CD14-positive monocyte (primary cell): ENCODE data around the gene KIF5C. TPM values are rescaled to one million over a fixed set of nuclear protein-coding genes. Genes with fewer than 3 reads are reported as not detected.

Experiments used
- DNase-seq, 3 donors: peaks; one replicate each; pipeline ENCODE4 v3.0.0-alpha.2; 2011 to 2022
- H2AFZ ChIP-seq: 2 replicates; pipeline ENCODE4 v1.6.0; 2012; ENCODE audit warnings: mild to moderate bottlenecking, low read depth, low read length, inconsistent platforms; ENCODE audit not compliant: insufficient read depth, poor library complexity, severe bottlenecking
- H3K27ac ChIP-seq, 2 donors: 1 replicate in 1 of 2; 2 replicates in 1 of 2; pipeline ENCODE4 v1.5.1; 2012 to 2013; ENCODE audit warnings: low read length in 2 of 2, control low read depth in 1 of 2, inconsistent platforms in 1 of 2, low read depth in 1 of 2, mild to moderate bottlenecking in 1 of 2
- H3K27me3 ChIP-seq, 2 donors: one replicate each; pipeline versions ENCODE4 v1.6.0 to v1.6.1; 2011 to 2013; ENCODE audit warnings: low read length in 2 of 2; ENCODE audit not compliant: control insufficient read depth in 2 of 2, insufficient read depth in 2 of 2
- H3K36me3 ChIP-seq, 2 donors: replicated peaks in 1 of 2; 1 replicate in 1 of 2; 2 replicates in 1 of 2; pipeline versions ENCODE4 v1.5.1 to v1.6.1; 2012 to 2013; ENCODE audit warnings: low read length in 2 of 2, control low read depth in 1 of 2, inconsistent platforms in 1 of 2, mild to moderate bottlenecking in 1 of 2; ENCODE audit not compliant: insufficient read depth in 2 of 2, control insufficient read depth in 1 of 2
- H3K4me1 ChIP-seq, 2 donors: 1 replicate in 1 of 2; 2 replicates in 1 of 2; pipeline versions ENCODE4 v1.5.1 to v1.6.1; 2012 to 2013; ENCODE audit warnings: low read length in 2 of 2, control low read depth in 1 of 2, inconsistent platforms in 1 of 2, mild to moderate bottlenecking in 1 of 2, moderate library complexity in 1 of 2; ENCODE audit not compliant: insufficient read depth in 2 of 2, control insufficient read depth in 1 of 2
- H3K4me2 ChIP-seq: replicated peaks from 2 replicates; pipeline ENCODE3; 2012; ENCODE audit warnings: low read length, moderate library complexity, mild to moderate bottlenecking; ENCODE audit not compliant: poor library complexity, severe bottlenecking; ENCODE audit errors: extremely low read depth
- H3K4me3 ChIP-seq, 3 experiments: fragments of 200-600 bp in 1 of 3; sonication (generic) in 1 of 3; replicated peaks in 1 of 3; 1 replicate in 2 of 3; 2 replicates in 1 of 3; pipeline ENCODE4 v1.5.1; 2011 to 2013; ENCODE audit warnings: low read length in 3 of 3, mild to moderate bottlenecking in 3 of 3, control low read depth in 2 of 3, low read depth in 2 of 3, inconsistent platforms in 1 of 3, moderate library complexity in 1 of 3
- H3K79me2 ChIP-seq: 2 replicates; pipeline ENCODE4 v1.6.0; 2012; ENCODE audit warnings: mild to moderate bottlenecking, control low read depth, inconsistent platforms, low read length, moderate library complexity; ENCODE audit not compliant: insufficient read depth
- H3K9ac ChIP-seq: 2 replicates; pipeline ENCODE4 v1.6.0; 2017; ENCODE audit warnings: low read length, mild to moderate bottlenecking; ENCODE audit not compliant: insufficient read depth, poor library complexity, severe bottlenecking
- H3K9me3 ChIP-seq, 2 donors: replicated peaks in 1 of 2; 1 replicate in 1 of 2; 2 replicates in 1 of 2; pipeline versions ENCODE4 v1.5.1 to v1.6.1; 2012 to 2013; ENCODE audit warnings: low read length in 2 of 2, control low read depth in 1 of 2; ENCODE audit not compliant: control insufficient read depth in 1 of 2, insufficient read depth in 1 of 2
- H4K20me1 ChIP-seq: 2 replicates; pipeline ENCODE4 v1.6.0; 2012; ENCODE audit warnings: mild to moderate bottlenecking, low read length, control low read depth, moderate library complexity; ENCODE audit not compliant: insufficient read depth
- H3K27ac Mint-ChIP-seq, 7 donors: one replicate each; pipeline ENCODE4 v1.8.0; 2020; ENCODE audit warnings: mild to moderate bottlenecking in 7 of 7, mixed read lengths in 7 of 7, moderate library complexity in 6 of 7, inconsistent platforms in 2 of 7
- H3K27me3 Mint-ChIP-seq, 3 donors: one replicate each; pipeline ENCODE4 v1.8.0; 2021 to 2022; ENCODE audit warnings: low read depth in 3 of 3, mild to moderate bottlenecking in 3 of 3, mixed read lengths in 3 of 3, moderate library complexity in 3 of 3, inconsistent platforms in 1 of 3
- H3K36me3 Mint-ChIP-seq, 2 donors: one replicate each; pipeline ENCODE4 v1.8.0; 2020; ENCODE audit warnings: mixed read lengths in 2 of 2, inconsistent platforms in 1 of 2, mild to moderate bottlenecking in 1 of 2
- H3K4me1 Mint-ChIP-seq: one replicate; pipeline ENCODE4 v1.8.0; 2020; ENCODE audit warnings: mild to moderate bottlenecking, mixed read lengths
- H3K4me3 Mint-ChIP-seq, 2 donors: one replicate each; pipeline ENCODE4 v1.8.0; 2020; ENCODE audit warnings: mild to moderate bottlenecking in 2 of 2, mixed read lengths in 2 of 2, moderate library complexity in 1 of 2
- H3K9me3 Mint-ChIP-seq, 7 donors: one replicate each; pipeline ENCODE4 v1.8.0; 2020 to 2022; ENCODE audit warnings: mixed read lengths in 7 of 7, mild to moderate bottlenecking in 6 of 7, moderate library complexity in 6 of 7, inconsistent platforms in 2 of 7
- WGBS: methylation state at CpG from one replicate; pipeline ENCODE4 v1.1.5; 2013; ENCODE audit warnings: missing lambda C conversion rate; ENCODE audit not compliant: insufficient coverage; 5-methylcytosine and 5-hydroxymethylcytosine counted together
- intact Hi-C, 2 donors: fragments of 100-400 bp; cut with micrococcal nuclease; formaldehyde crosslinking; loops; one replicate each; pipeline versions ENCODE4 v1.15.0 to v1.15.1; 2023
- polyA plus RNA-seq, 3 donors: library from polyadenylated mRNA; depleted of rRNA in 1 of 3; unstranded in 2 of 3; stranded (reverse) in 1 of 3; fragments of 300-500 nt in 2 of 3; fragments of >200 nt in 1 of 3; fragmentation: Illumina TruSeq in 2 of 3; gene quantifications; 1 replicate in 2 of 3; 2 replicates in 1 of 3; pipeline ENCODE4 v1.2.3, GENCODE V29; 2012 to 2021
- TF ChIP-seq, protein P1 (sequence below): fragments of 200-600 bp; IDR thresholded peaks from one replicate; pipeline ENCODE4 v1.8.0; 2022; ENCODE audit warnings: antibody characterized with exemption, mild to moderate bottlenecking

KIF5C gene
- polyA plus RNA-seq, 3 donors: 0.04 TPM; not detected in 2

DNA sequence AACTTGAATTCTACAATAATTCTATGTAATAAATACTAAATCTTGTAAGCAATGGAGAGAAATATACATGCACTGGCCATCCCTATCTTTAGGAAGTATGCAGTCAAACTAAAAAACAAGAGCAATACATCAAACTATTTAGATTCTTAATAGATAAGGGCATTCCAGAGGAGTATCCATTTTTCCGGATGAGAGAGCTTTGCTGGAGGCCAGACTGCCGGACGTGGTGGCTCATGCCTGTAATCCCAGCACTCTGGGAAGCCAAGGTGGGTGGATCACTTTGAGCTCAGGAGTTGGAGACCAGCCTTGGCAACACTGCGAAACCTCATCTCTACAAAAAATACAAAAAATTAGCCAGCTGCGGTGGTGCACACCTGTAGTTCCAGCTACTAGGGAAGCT is 60.8 kb downstream of the KIF5C start:
- no peak overlapping the region for H3K27ac ChIP-seq
- no peak for DNase-seq
- H3K4me2 ChIP-seq: no peak overlapping the region
- H3K27me3 ChIP-seq: no peaks in the 10 kb centered on the region
- H3K27ac Mint-ChIP-seq: no peak overlapping the region
- H3K9me3 ChIP-seq: no peaks in the 10 kb centered on the region
- no peaks in the 10 kb centered on the region for H3K79me2 ChIP-seq
- no CpG with 5 or more reads among the region's 5 CpGs for WGBS
- no peak overlapping the region for H3K9ac ChIP-seq
- no peaks in the 10 kb centered on the region for H3K4me1 Mint-ChIP-seq
- no peak overlapping the region for H2AFZ ChIP-seq
- no peaks in the 10 kb centered on the region for H3K4me1 ChIP-seq
- H3K9me3 Mint-ChIP-seq: peaks cover 0 to 1% (median 0%) of the 10 kb centered on the region in 7 donors
- H3K4me3 Mint-ChIP-seq: no peak overlapping the region
- no peak overlapping the region for H3K4me3 ChIP-seq
- TF ChIP-seq, protein P1, sequence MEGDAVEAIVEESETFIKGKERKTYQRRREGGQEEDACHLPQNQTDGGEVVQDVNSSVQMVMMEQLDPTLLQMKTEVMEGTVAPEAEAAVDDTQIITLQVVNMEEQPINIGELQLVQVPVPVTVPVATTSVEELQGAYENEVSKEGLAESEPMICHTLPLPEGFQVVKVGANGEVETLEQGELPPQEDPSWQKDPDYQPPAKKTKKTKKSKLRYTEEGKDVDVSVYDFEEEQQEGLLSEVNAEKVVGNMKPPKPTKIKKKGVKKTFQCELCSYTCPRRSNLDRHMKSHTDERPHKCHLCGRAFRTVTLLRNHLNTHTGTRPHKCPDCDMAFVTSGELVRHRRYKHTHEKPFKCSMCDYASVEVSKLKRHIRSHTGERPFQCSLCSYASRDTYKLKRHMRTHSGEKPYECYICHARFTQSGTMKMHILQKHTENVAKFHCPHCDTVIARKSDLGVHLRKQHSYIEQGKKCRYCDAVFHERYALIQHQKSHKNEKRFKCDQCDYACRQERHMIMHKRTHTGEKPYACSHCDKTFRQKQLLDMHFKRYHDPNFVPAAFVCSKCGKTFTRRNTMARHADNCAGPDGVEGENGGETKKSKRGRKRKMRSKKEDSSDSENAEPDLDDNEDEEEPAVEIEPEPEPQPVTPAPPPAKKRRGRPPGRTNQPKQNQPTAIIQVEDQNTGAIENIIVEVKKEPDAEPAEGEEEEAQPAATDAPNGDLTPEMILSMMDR: no peak
- no peaks in the 10 kb centered on the region for H3K36me3 Mint-ChIP-seq
- intact Hi-C loops: no loop called here
- no peaks in the 10 kb centered on the region for H4K20me1 ChIP-seq
- H3K36me3 ChIP-seq: no peaks in the 10 kb centered on the region
- peaks cover 2 to 6% (median 3%) of the 10 kb centered on the region in 3 donors for H3K27me3 Mint-ChIP-seq

DNA sequence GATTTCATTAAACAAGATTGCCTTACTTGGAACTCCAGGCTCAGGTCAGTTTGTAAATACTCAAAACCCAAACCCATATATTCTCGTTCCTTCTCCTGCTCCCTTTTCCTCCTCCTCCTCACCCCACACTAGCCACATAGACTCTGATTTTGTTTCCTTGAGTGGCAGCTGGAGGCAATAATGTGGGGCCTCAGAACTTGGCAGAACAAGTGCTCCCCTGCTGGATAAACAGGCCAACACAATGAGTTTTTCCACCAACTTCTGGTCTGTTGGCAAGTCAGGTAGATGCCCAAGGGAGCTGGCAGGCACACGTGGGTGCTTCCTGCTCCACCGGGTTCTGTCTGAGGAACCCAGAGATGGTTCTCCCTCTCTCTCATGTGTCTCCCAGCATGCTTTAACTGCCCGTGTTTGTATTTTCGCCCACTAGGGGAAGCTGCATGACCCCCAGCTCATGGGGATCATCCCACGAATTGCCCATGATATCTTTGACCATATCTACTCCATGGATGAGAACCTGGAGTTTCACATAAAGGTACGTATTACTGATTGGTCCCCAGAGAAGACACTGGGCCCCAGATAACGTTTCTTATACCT is 61.9 kb downstream of the KIF5C start:
- H3K27me3 ChIP-seq: no peaks in the 10 kb centered on the region
- no peaks in the 10 kb centered on the region for H3K4me1 ChIP-seq
- H4K20me1 ChIP-seq: no peaks in the 10 kb centered on the region
- DNase-seq: no peak
- Mint-ChIP-seq H3K27ac (no peak overlapping the region), H3K4me1 (no peaks in the 10 kb centered on the region), H3K4me3 (no peak overlapping the region), H3K9me3 (peaks cover 0 to 1% (median 0%) of the 10 kb centered on the region in 7 donors), H3K27me3 (peaks cover 2 to 6% (median 3%) of the 10 kb centered on the region in 3 donors), H3K36me3 (no peaks in the 10 kb centered on the region)
- H3K79me2 ChIP-seq: no peaks in the 10 kb centered on the region
- no peak overlapping the region for H3K4me3 ChIP-seq
- no peak overlapping the region for H2AFZ ChIP-seq
- intact Hi-C loops: no loop called here
- no peak overlapping the region for H3K9ac ChIP-seq
- 54% methylated on average over 4 of the region's 8 CpGs for WGBS
- no peak overlapping the region for H3K27ac ChIP-seq
- H3K4me2 ChIP-seq: no peak overlapping the region
- no peaks in the 10 kb centered on the region for H3K36me3 ChIP-seq
- TF ChIP-seq, protein P1: no peak
- no peaks in the 10 kb centered on the region for H3K9me3 ChIP-seq
